HG02759 (cell line): Measurements from ENCODE around the gene ATP1B2.
A peak's percentile ranks its signal among the peaks of the same experiment; 100 is the strongest.
"Not testable (repeated sequence)": the region's sequence is repeated elsewhere in the genome, so short reads cannot be mapped to it uniquely, and the experiment has no call there.

Source experiments
- ATAC-seq: cut with Tn5 transposase; IDR thresholded peaks from one replicate; pipeline ENCODE4 v1.9.1; 2021; ENCODE audit warnings: mild to moderate bottlenecking, moderate library complexity; ENCODE audit not compliant: unreplicated experiment

Gene ATP1B2, protein sequence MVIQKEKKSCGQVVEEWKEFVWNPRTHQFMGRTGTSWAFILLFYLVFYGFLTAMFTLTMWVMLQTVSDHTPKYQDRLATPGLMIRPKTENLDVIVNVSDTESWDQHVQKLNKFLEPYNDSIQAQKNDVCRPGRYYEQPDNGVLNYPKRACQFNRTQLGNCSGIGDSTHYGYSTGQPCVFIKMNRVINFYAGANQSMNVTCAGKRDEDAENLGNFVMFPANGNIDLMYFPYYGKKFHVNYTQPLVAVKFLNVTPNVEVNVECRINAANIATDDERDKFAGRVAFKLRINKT

DNA sequence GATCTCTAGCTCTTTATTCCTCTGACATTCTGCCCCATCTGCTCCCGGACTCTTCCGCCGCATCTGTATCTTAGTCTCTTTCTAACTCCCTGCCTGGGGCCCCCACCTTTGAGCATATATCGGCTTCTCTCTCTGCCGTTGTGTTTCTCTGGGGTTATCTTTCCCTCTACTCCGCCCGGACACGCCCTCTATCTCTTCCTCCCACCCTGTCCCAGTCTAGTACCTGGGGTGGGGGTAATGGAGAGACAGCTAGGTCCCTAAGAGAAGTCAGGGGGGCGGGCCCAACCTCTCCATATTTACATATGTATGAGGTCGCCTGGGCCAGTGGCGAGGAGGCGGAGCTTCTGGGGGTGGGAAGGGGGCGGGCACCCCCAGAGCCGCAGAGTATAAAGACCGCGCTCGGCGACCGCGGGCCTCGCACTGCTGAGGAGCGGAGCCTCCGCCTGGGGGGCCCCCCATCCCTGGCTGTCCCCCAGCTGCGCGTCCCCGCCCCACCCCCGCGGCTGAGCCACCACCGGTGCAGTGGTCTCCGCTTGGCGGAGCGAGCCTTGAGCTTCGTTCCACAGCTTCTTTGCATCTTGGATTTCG lies at the start of gene ATP1B2:
TSS of gene ATP1B2 (plus strand) at position 418 of the 588 bp plus-strand sequence. CDS start 593 bp downstream, outside the sequence.
- no peak for ATAC-seq

DNA sequence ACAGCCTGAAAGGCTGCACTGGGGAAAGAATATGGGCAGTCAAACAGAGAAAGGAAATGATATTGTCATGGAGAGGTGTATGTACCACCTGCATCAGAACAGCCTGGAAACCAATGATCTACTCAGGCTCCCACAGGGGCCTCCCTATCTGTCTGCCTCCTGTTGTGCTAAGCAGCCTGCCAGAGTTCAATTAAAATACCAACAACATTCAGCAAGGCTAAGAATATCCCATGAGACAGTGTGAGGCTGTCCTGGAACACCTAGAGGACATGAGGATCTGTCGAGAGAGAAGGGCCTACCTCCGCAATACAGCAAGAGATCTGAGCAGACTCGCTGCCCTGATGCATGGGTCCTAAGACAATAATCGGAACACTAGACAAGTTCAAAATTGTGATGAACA lies 44.4 kb upstream of the ATP1B2 start:
- no peak for ATAC-seq

DNA sequence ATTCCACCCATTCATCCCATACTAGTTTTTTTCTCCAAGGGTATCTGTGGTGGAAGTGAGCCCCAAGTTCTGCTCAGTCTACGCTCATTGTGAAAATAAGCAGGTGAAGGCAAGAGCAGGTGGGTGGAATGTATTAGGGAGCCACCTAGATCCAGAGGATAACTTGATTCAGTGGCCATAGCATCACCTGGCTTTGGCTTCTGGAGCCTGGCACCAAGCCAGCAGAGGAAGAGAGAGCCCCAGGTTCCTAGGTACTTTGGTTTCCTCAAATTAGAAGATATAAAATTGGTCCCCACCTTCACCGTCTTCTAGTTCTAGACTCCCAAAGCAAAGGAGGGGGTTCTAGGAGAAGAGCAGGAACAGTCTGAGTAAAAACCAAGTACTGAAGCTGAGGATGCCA lies 40.1 kb upstream of the ATP1B2 start:
- ATAC-seq = no peak

DNA sequence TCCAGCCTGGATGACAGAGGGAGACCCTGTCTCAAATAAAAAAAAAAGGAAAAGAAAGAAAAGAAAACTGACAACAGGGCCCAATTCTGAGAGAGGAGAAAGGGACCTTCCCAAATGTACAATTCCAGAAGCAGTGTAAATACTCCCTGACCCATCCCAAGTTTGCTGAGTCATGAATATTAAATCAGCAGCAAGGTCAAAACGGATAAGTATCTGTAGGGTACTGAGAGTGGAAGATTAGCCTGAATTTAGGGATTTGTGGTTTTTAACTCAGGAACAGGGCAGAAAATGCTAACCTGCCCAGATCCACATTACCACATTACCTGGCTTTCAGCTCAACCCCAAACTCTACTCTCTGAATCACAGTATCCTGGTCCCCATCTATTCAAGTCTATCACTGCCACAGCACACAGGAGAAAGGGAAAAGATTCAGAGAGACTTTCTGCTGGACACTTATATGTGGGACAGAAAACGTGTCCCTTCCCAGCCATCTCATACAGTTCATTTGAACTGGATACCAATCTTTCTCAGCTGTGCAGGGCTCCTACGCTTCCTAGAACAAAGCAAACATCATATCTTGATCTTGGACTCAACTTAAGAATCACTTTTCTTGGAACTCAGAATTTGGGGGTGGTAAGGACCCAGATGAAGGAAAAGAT lies 39.0 kb upstream of the ATP1B2 start:
- ATAC-seq = no peak

DNA sequence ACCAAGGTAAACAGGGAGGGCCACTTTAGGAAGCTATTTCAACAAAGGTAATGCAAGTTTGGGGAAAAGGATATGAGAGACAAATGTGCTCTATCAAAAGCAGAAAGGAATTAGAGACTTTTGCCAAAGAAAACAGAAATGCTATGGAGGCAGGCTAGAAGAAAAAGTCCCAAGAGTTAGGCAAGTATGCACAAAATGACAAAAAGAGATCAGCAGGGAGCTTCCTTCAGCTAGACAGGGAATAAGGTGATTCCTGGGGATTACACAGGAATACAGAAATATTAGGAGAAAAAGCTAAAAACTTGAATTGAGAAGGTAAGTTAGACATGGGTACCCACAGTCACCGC lies 38.5 kb upstream of the ATP1B2 start:
- no peak for ATAC-seq

DNA sequence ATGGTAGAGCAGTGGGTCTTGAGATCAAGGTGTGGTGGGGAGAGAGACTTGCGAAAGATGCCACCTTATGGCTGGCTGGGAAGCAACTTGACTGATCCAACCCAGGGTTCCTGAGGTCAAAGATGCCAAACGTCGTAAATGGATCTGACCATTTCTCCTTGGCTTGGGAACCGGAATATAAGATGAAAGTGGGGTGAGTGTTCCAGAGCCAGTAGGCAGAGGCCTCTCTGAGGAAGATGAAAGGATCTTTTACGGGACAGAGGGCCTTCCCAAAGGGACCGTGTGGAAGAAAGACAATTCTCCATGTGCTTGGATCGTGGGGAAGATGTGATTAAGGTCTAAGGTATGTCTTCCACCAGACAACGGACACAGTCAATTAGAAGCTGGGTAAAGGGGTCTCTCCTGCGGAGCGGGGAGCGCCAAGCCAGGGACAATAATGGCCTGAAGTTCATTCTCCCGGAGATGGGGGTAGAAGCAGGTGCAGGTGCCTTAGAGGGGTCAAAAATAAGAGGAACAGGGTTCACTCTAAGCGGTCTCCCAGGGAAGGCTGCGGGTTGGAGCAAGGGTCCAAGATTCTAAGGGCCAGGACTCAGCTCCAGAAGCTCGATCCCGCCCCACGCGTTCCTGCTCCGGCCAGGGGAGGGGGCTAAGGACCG lies 36.8 kb upstream of the ATP1B2 start:
- ATAC-seq = no peak

DNA sequence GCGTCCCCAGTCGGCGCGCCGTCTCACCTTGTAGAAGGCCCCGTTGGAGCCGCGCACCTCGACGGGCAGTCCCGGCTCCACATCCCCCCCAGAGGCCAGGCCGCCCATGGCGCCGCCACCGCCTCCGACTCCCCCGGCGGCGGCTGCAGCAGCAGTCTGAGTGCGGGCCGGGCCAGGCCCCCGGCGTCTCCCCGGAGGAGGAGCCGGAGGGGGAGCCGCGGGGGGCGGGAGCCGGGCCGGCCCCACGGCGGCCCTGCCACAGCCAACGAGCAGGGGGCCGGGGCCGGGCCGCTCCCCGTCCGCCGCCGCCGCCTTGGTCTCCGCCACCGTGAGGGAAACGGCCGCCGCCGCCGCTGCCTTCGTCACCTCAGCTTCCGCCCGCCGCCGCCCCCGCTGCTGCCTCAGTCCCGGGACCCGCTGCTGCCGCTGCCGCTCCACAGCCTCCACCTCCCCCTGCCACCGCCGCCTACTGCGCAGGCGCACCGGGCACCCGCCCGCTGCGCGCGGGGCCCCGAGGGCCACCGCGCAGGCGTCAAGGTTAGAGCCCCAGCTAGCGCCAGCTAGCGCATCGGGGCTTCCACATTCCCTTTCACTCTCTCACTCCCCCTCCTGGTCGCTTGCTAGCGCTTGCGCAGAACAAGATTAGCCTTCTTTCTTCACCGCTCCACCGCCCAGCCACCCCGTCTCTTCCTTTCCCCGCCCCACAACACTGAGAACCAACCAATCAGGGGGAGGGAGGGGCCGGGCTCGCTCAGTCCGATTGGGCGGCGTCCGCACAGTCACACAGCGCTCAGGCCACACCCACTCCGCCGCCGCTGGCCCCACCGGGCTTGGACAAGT lies 36.1 kb upstream of the ATP1B2 start, which contains the start of gene FXR2:
TSS of gene FXR2 (minus strand) at position 473 of the 840 bp plus-strand sequence. CDS start at position 108, 365 bp downstream.
- ATAC-seq = peak; percentile 84

DNA sequence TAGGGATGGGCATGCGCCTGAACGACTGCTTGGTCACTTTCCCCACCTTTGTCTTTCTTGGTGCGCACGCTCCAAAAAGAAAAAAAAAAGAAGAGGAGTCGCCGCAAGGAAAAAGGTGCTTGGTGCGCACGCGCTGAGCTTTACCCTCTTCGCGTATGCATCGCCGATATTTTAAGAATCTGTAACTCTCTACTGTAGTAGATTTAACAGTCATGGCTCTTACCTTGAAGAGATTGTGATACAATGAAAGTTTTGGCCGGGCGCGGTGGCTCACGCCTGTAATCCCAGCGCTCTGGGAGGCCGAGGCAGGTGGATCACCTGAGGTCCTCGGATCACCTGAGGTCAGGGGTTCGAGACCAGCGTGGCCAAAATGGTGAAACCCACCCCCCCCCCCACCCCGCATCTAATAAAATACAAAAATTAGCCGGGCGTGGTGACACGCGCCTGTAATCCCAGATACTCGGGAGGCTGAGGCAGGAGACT lies 35.4 kb upstream of the ATP1B2 start:
- no peak for ATAC-seq

DNA sequence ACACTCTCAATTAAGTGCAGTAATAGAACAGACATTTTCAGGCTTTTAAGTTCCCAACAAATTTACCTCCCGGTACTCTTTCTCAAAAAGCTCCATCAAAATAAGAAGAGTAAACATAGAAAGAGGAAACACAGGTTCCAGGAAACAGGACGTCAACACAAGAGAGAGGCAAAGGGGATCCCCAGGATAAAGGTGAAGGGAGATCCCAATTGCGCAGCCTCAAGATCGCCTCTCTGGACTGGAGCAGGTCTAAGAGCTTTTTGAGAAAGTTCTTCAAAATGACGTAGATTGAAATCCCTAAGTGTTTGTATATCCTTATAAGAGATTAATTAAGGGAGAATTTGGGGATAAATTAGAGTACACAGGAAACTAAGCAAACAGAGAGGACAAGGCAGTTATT lies 32.1 kb upstream of the ATP1B2 start:
- ATAC-seq = no peak

DNA sequence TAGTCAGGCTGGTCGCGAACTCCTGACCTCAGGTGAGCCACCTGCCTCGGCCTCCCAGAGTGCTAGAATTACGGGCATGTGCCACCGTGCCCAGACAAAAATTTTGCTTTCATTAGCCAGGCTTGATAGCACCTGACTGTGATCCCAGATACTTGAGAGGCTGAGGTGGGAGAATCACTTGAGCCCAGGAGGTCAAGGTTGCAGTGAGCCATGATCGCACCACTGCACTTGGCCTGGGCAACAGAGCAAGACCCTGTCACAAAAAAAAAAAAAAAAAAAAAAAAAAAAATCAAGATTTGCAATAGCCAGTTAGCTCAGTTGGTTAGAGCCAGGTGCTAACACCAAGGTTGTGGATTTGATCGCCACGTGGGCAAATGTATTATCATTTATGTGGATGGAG lies 29.9 kb upstream of the ATP1B2 start:
- no peak for ATAC-seq

DNA sequence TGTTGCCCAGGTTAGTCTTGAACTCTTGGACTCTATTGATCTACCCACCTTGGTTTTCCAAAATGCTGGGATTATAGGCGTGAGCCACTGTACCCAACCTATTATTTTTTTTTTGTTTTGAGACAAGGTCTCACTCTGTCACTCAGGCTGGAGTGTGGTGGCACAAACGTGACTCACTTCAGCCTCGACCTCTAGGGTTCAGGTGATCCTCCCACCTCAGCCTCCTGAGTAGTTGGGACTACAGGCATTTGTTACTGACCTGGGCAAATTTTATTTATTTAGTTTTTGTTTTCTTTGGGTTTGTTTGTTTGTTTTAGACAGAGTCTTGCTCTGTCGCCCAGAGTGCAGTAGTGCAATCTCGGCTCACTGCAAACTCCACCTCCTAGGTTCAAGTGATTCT lies 27.1 kb upstream of the ATP1B2 start:
- ATAC-seq = no peak

DNA sequence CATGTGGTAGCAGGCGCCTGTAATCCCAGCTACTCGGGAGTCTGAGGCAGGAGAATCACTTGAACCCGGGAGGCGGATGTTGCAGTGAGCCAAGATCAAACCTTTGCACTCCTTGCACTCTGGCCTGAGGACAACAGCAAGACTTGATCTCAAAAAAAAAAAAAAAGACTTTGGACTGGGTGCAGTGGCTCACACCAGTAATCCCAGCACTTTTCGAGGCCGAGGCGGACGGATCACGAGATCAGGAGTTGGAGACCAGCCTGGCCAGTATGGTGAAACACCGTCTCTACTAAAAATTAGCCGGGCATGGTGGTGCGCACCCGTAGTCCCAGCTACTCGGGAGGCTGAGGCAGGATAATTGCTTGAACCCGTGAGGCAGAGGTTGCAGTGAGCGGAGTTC lies 25.0 kb upstream of the ATP1B2 start:
- ATAC-seq = not testable (repeated sequence)

DNA sequence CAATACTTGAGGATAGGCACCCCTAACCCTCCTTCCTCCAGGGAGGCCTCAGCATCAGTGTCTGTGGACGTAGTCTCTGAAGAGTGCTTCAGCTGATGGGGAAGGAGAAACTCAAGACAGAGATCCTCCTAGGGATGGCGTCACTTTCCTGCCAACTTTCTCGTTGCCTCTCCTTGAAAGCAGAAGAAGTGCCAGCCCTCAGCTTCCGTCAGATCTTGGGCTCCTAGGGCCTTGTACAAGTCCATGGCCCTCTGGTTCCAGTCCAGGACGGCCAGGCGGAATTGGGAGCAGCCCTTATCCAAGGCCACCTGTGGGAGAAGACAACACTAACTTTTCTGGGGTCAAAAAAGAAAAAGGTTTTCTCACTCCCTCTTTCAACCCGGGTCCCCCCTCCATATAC lies 24.4 kb upstream of the ATP1B2 start:
- no peak for ATAC-seq

DNA sequence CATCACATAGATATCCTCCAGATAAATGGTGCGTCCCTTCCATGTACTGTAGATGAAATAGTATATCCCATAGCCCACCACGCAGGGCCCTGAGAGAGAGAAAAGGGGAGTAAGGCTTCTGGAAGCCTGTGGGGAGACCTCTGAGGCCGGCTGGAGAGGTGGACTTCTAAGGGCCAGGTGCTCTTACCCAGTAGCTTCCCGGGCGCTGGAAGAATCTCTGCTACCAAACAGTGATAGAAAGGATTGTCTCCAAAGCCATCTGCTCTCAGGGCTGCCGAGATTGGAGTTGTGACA lies 23.8 kb upstream of the ATP1B2 start:
- ATAC-seq = peak; percentile 4

DNA sequence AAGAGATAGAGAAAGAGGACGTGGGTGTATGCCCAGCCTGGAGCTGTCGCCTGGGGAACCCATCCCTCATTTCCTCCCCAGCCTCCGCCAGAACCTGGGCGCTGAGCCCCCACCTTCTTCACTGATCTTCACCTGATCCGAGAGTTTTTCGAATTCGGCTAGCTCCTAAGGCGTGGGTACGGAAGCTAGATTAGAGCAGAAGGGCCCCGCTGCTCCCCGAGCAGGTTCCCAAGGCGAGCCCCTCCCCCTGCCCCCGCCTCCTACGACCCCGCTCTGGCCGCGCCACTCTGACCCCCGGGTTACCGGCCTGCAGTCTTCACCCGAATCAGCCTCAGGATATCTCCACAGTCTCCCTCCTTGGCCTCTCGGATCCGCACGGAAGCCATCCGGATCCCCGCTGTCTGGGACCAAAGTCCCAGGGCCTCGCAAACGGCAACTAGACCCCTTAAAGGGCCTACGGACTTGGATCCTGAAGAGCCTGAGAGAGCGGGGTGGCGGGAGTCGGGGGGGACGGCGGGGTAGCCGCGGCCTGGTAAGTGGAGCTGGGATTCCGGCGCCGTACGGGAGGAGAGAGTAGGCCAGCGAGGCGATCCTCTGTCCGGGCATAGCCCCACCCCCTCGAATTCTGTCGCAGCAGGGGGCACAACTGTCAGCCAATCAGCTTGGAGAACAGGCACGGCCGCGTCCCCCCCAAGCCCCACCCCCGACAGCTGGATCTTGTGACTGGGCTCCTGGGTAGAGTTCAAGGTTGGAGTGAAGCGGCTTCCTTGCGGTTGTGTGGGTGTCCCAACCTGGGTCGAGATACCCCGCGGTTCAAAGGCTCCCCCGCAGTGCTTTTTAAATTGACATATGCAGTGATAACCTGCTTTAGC lies 23.2 kb upstream of the ATP1B2 start, which contains the start of gene SAT2:
TSS of gene SAT2 (minus strand) at position 572 of the 872 bp plus-strand sequence. CDS start at position 386, 186 bp downstream.
- peak; percentile 83 for ATAC-seq

DNA sequence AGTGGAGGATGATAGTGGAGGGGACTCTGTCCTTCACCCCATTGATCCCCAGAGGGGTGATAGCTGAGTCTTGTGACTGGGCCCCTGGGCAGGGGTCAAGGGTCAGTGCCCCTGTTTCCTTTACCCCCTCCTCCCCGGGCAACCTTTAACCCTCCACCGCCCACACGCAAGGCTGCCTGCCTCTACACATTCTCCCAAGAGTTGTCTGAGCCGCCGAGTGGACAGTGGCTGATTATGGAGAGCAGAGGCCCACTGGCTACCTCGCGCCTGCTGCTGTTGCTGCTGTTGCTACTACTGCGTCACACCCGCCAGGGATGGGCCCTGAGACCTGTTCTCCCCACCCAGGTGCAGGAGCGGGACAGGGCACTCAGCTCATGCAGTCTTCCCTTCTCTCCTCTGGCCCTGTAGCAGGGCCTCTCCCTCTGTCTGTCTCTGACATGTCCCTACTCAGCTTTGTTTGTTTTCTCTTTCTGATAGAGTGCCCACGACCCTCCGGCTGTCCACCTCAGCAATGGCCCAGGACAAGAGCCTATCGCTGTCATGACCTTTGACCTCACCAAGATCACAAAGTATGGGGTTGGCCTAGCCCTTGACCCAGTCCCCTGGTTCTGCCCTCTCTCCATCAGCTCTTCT lies 20.7 kb upstream of the ATP1B2 start, which contains the start of gene SHBG:
TSS of gene SHBG (plus strand) at position 197 of the 633 bp plus-strand sequence. CDS start at position 235, 38 bp downstream.
- no peak for ATAC-seq

DNA sequence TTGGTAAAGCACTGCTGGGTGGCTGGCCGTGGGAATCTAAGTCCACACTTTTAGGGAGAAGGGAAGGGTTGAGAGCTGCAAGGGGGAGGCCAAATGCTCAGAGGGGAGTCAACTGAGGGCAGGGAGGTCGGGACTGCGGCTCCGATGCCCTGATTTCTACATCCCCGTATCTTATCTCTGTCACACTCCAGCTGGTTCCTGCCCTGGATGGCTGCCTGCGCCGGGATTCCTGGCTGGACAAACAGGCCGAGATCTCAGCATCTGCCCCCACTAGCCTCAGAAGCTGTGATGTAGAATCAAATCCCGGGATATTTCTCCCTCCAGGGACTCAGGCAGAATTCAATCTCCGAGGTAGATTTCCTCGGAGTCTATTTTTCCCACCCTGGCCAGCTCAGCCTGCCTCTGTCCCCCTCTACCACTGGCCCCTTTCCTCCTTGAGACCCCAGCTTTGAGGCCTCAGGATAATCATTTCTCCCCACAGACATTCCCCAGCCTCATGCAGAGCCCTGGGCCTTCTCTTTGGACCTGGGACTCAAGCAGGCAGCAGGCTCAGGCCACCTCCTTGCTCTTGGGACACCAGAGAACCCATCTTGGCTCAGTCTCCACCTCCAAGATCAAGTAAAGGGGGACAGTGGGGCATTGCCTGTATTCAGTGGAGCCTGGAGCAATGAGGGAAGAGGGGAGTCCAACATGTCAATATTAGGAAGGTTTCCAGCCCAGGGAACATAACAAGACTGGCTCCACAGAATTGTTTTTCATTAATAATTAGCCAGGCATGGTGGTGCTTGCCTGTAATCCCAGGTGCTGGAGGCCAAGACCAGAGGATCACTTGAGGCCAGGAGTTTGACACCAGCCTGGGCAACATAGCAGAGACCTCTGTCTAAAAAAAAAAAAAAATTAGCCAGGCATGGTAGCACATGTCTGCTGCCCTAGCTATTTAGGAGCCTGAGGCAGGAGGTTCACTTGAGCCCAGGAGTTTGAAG lies 19.0 kb upstream of the ATP1B2 start:
- ATAC-seq = no peak

DNA sequence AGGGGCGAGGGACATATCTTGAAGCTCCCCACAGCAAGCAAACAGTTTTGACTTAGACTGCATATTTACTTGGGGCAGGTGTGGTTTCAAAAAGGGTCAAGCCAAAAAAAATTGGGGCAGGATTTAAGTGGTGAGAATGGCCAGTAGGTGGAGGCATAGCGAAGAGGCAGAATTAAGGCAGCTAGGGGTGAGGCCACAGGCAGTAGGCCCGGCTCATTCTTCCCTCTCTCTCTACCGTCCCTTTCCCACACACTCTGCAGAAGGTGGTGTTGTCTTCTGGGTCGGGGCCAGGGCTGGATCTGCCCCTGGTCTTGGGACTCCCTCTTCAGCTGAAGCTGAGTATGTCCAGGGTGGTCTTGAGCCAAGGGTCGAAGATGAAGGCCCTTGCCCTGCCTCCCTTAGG lies 18.2 kb upstream of the ATP1B2 start:
- ATAC-seq = no peak
